ENCODE results near the gene MDM4. TPM values are rescaled to one million over a fixed set of nuclear protein-coding genes. Genes with fewer than 3 reads are reported as not detected.

Gene MDM4
- total RNA-seq, 1 donor from 2014 or later = 41.1 TPM

GRCh38 chr1:204579681-204580080 lies 63.5 kb downstream of the MDM4 start:
- Mint-ChIP-seq H3K27me3 (ENCODE audit: low read depth, unreplicated experiment) (peaks cover 33% of the 10 kb centered on the region), H3K4me1 (ENCODE audit: low read depth, unreplicated experiment) (peaks cover 15% of the 10 kb centered on the region), H3K4me3 (ENCODE audit: unreplicated experiment) (no peak overlapping the region), H3K9me3 (ENCODE audit: unreplicated experiment) (no peaks in the 10 kb centered on the region), H3K36me3 (ENCODE audit: low read depth, unreplicated experiment) (peaks cover 5% of the 10 kb centered on the region), H3K27ac (ENCODE audit: unreplicated experiment) (no peak overlapping the region)
- peaks cover 4% of the 10 kb centered on the region for H3K4me1 ChIP-seq (ENCODE audit: insufficient read depth, low read length)
- FAIRE-seq (no peak), DNase-seq (ENCODE audit: low read depth) (no peak)
- H3K79me2 ChIP-seq (ENCODE audit: insufficient read depth, low read length) = no peaks in the 10 kb centered on the region
- H3K4me2 ChIP-seq (ENCODE audit: low read length) = no peak overlapping the region
- no peak overlapping the region for H3K9ac ChIP-seq (ENCODE audit: low read length)
- no peaks in the 10 kb centered on the region for H3K9me3 ChIP-seq (ENCODE audit: insufficient read depth, low read depth, low read length)
- H3K27ac ChIP-seq (ENCODE audit: low read depth, low read length) = no peak overlapping the region
- peaks cover 2% of the 10 kb centered on the region for H3K27me3 ChIP-seq (ENCODE audit: insufficient read depth, low read length)
- no peak overlapping the region for H3K4me3 ChIP-seq (ENCODE audit: insufficient read depth, low read depth, low read length)
- no peaks in the 10 kb centered on the region for H3K36me3 ChIP-seq (ENCODE audit: insufficient read depth, low read length)
- TF ChIP-seq CTCF (IDR thresholded peaks at IDR 0.05; ENCODE audit: insufficient read depth, low read depth, low read length) = no peak
- no peak for TF ChIP-seq EZH2 (IDR thresholded peaks at IDR 0.05; ENCODE audit: insufficient read depth, low read length)
- H4K20me1 ChIP-seq (ENCODE audit: insufficient read depth, low read length) = no peaks in the 10 kb centered on the region
- no peak overlapping the region for H2AFZ ChIP-seq (ENCODE audit: low read depth, low read length)

GRCh38 chr1:204580862-204581261 lies 64.7 kb downstream of the MDM4 start:
- Histone ChIP-seq H3K9me3 (ENCODE audit: insufficient read depth, low read depth, low read length) (no peaks in the 10 kb centered on the region), H3K4me2 (ENCODE audit: low read length) (no peak overlapping the region), H4K20me1 (ENCODE audit: insufficient read depth, low read length) (no peaks in the 10 kb centered on the region), H3K27me3 (ENCODE audit: insufficient read depth, low read length) (no peaks in the 10 kb centered on the region), H3K79me2 (ENCODE audit: insufficient read depth, low read length) (no peaks in the 10 kb centered on the region), H3K9ac (ENCODE audit: low read length) (no peak overlapping the region), H3K4me1 (ENCODE audit: insufficient read depth, low read length) (peaks cover 2% of the 10 kb centered on the region), H3K4me3 (ENCODE audit: insufficient read depth, low read depth, low read length) (no peak overlapping the region), H3K27ac (ENCODE audit: low read depth, low read length) (no peak overlapping the region), H2AFZ (ENCODE audit: low read depth, low read length) (no peak overlapping the region), H3K36me3 (ENCODE audit: insufficient read depth, low read length) (no peaks in the 10 kb centered on the region)
- peaks cover 35% of the 10 kb centered on the region for H3K27me3 Mint-ChIP-seq (ENCODE audit: low read depth, unreplicated experiment)
- no peaks in the 10 kb centered on the region for H3K9me3 Mint-ChIP-seq (ENCODE audit: unreplicated experiment)
- peaks cover 10% of the 10 kb centered on the region for H3K4me1 Mint-ChIP-seq (ENCODE audit: low read depth, unreplicated experiment)
- TF ChIP-seq CTCF (IDR thresholded peaks at IDR 0.05; ENCODE audit: insufficient read depth, low read depth, low read length) (no peak), EZH2 (IDR thresholded peaks at IDR 0.05; ENCODE audit: insufficient read depth, low read length) (no peak)
- DNase-seq (ENCODE audit: low read depth) (no peak), FAIRE-seq (no peak)
- H3K4me3 Mint-ChIP-seq (ENCODE audit: unreplicated experiment) = no peak overlapping the region
- peaks cover 5% of the 10 kb centered on the region for H3K36me3 Mint-ChIP-seq (ENCODE audit: low read depth, unreplicated experiment)
- H3K27ac Mint-ChIP-seq (ENCODE audit: unreplicated experiment) = no peak overlapping the region

- FAIRE-seq = no peak
- Histone ChIP-seq H3K4me2 (ENCODE audit: low read length) (no peak overlapping the region), H3K79me2 (ENCODE audit: insufficient read depth, low read length) (no peaks in the 10 kb centered on the region), H3K4me1 (ENCODE audit: insufficient read depth, low read length) (no peaks in the 10 kb centered on the region), H3K27ac (ENCODE audit: low read depth, low read length) (no peak overlapping the region), H4K20me1 (ENCODE audit: insufficient read depth, low read length) (no peaks in the 10 kb centered on the region), H3K36me3 (ENCODE audit: insufficient read depth, low read length) (no peaks in the 10 kb centered on the region), H3K27me3 (ENCODE audit: insufficient read depth, low read length) (no peaks in the 10 kb centered on the region), H2AFZ (ENCODE audit: low read depth, low read length) (no peak overlapping the region), H3K9me3 (ENCODE audit: insufficient read depth, low read depth, low read length) (no peaks in the 10 kb centered on the region), H3K9ac (ENCODE audit: low read length) (no peak overlapping the region), H3K4me3 (ENCODE audit: insufficient read depth, low read depth, low read length) (no peak overlapping the region)
- TF ChIP-seq CTCF (IDR thresholded peaks at IDR 0.05; ENCODE audit: insufficient read depth, low read depth, low read length) (no peak), EZH2 (IDR thresholded peaks at IDR 0.05; ENCODE audit: insufficient read depth, low read length) (no peak)
- Mint-ChIP-seq H3K4me1 (ENCODE audit: low read depth, unreplicated experiment) (peaks cover 4% of the 10 kb centered on the region), H3K27ac (ENCODE audit: unreplicated experiment) (no peak overlapping the region), H3K9me3 (ENCODE audit: unreplicated experiment) (no peaks in the 10 kb centered on the region), H3K4me3 (ENCODE audit: unreplicated experiment) (no peak overlapping the region), H3K27me3 (ENCODE audit: low read depth, unreplicated experiment) (peaks cover 26% of the 10 kb centered on the region), H3K36me3 (ENCODE audit: low read depth, unreplicated experiment) (peaks cover 5% of the 10 kb centered on the region)
- DNase-seq (ENCODE audit: low read depth) = no peak
Measured at GRCh38 chr1:204581759-204582158, 65.6 kb downstream of the MDM4 start.
